ENCODE measurements around the gene CDC7.
A peak's percentile ranks its signal among the peaks of the same experiment; 100 is the strongest.
"Not testable (repeated sequence)": the region's sequence is repeated elsewhere in the genome, so short reads cannot be mapped to it uniquely, and the experiment has no call there.

Gene CDC7

DNA sequence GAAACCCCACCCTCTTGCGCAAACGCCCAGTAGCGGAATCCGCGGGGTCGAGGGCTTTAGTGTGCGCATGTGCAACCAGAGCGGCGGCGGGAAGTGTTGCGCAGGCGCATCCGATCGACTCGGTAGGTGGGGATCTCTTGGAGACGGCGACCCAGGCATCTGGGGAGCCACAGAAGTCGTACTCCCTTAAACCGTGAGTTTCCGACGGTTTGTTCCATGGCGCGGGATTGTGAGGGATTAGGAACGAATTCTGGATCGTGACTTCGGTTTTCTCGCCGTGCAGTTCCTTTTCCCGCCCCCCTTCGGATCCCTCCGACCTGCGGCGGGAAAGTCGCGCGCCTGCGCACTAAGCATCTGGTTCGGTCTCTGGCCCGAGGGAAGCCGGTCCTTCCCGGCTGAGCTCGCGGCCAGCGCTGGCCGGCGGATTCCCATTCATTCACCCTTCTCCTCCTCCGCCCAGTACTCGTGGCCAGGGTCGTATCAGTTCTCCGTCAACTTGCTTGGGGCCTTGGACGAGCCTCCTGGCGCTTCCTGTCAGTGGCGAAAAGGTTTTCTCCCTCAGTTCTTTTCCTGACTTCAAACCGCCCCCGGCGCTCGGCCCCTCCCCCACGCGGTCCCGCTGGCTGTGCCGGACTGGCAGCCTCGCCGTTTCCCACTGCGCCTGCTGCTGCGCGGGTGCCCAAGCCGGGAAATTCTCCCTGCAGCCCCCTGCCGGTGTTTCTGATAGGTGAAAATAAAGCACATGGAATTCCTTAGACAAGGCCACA is at the start of gene CDC7:
TSS of gene CDC7 (plus strand) at position 96 of the 767 bp plus-strand sequence. CDS start 866 bp downstream, outside the sequence.
- peak; percentile 92 for DNase-seq (ENCODE audit: low spot score)

GRCh38 chr1:91454136-91454535 is 46.5 kb upstream of the CDC7 start:
- no peak for DNase-seq (ENCODE audit: low spot score)

DNA sequence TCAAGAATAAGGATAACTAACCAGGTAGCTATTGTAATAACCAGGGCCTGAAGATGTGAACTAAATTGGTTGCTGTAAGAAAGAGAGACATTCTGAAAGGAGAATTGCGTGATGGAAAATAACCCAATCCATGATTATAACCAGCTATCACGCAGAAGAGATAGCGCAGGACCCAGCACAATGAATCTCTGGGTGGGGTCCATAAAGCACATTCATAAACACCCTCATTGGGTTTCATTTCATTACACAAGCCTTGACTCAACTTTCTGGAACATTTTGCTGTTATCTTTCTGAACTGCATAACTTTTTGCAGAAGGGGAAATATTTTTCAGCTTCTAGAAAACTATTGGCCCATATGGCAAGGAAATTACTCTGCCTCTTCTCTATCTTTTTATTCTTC is 45.3 kb upstream of the CDC7 start:
- no peak for DNase-seq (ENCODE audit: low spot score)

DNA sequence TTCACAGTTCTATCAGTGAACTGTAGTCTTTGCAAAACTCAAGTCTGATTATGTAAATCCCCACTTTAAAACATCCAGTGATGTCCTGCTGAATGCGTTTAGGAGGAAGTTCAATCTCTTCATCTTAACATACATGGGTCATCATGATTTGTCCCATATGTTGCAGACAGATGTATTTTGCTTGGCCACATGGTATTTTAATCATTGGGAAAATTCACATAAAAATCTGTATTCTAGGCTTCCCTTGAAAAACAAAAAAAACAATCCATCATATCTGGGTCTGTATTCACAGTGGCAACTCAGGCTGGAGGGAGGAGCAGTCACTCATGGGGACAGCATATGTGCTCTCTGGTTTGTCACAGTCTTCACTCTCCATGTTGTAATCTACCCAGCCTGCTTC is 44.8 kb upstream of the CDC7 start:
- no peak for DNase-seq (ENCODE audit: low spot score)

DNA sequence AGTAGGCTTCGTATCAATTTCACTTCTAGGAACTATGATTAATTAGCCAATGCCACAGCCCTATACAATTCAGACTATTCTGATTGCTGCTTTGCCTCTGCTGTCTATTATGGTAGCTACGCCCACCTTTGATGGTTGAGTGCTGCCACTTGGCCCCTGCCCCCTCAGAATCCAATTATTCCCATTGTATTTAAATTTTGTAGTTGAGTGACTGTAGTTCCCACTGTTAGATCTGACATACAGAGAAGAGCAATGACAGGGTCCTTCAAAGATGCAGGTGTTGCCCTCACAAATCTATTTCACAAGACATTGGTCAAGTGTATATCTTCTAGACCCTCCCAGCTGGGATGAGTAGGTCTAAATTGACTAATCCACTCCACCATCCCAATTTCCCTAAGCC is 35.3 kb upstream of the CDC7 start:
- not testable (repeated sequence) for DNase-seq (ENCODE audit: low spot score)

- DNase-seq (ENCODE audit: low spot score), result no peak
Measured at GRCh38 chr1:91476533-91477217, 24.0 kb upstream of the CDC7 start.

DNA sequence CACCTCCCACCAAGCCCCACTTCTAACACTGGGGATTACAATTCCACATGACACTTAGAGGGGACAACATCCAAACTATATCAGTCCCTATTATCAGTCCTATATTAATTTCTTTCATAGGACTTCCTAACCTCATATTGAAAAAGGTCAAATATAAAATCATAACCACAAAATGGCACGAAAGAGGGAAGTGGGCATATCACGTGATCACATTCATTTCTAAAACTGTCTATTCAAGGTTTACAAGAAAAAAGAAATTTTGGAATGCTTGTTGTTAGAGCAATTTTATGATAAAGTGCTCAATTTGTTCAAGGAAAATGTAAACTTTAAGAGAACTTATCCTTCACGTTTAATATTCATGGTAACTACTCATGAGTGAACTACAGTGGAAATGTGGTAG is 13.2 kb upstream of the CDC7 start:
- no peak for DNase-seq (ENCODE audit: low spot score)

GRCh38 chr1:91490501-91490900 is 10.2 kb upstream of the CDC7 start:
- DNase-seq (ENCODE audit: low spot score), result no peak

GRCh38 chr1:91498035-91498434 is 2.6 kb upstream of the CDC7 start:
- no peak for DNase-seq (ENCODE audit: low spot score)

GRCh38 chr1:91498498-91499245 is 2.0 kb upstream of the CDC7 start:
- no peak for DNase-seq (ENCODE audit: low spot score)

GRCh38 chr1:91499346-91499745 is 1.3 kb upstream of the CDC7 start:
- no peak for DNase-seq (ENCODE audit: low spot score)

DNA sequence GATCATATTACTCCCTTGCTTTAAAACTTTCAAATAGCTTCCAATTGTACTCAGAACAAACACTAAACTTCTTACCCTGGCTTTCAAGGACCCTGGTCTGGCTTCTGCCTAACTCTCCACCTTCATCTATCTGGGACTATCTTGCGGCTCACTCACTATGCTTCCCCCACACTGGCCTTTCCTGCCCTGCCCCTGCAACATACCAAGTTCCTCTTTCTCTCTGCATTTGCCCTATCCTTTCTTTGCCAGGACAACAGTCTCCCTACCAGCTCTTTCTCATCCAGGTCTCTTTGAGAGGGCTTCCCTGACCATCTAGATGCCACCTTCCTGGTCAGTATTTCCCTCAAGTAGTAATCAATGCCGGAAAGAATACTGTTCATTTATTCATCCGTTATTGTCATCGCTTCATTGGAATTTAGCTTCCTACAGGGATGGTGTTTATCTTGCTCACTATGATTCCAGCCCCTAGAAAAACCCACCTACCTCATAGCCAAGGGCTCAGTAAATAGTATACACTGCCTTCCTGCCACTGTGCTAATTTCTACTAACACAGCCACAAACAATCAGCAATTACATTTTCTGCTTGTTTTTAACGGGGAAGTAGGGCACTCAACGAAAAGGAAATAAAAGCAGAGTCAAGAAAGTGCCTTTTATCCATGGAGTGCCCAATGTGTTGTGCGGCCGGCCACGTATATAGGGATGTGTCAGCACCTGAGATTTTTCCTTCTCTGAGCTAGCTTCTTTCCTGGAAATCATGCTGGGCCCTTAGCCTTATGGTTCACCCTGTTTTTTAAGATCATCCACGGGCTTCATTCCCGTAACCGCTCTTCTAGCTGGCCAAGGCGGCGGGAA is 521 bp upstream of the CDC7 start:
- DNase-seq (ENCODE audit: low spot score), result no peak

- no peak for DNase-seq (ENCODE audit: low spot score)
Measured at GRCh38 chr1:91501523-91501851, 836 bp downstream of the CDC7 start.

GRCh38 chr1:91501971-91502671 is 1.5 kb downstream of the CDC7 start:
- no peak for DNase-seq (ENCODE audit: low spot score)

DNA sequence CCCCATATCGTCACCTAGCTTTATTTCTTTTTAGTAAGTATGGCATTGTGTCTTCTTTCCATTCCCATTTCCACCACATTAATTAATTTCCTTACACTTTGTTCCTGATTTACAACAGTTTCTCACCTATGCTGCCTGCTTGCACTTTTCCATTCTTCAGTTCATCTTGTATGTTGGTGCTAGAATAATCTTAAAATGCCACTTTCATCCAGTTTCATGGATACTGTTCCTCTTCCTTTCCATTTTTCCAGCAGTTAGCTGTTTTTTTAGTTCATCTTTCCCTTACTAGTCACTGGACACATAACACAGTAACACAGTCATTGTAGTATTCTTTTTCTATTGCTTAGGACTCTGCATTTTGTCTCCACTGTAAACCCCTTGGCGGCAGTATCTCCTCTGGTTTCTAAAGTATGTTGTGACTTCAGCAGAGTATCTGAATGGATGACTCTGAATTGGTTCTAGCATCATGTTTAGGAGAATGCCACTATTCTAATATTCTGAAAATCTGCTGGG is 2.1 kb downstream of the CDC7 start:
- DNase-seq (ENCODE audit: low spot score), result peak; percentile 13

DNA sequence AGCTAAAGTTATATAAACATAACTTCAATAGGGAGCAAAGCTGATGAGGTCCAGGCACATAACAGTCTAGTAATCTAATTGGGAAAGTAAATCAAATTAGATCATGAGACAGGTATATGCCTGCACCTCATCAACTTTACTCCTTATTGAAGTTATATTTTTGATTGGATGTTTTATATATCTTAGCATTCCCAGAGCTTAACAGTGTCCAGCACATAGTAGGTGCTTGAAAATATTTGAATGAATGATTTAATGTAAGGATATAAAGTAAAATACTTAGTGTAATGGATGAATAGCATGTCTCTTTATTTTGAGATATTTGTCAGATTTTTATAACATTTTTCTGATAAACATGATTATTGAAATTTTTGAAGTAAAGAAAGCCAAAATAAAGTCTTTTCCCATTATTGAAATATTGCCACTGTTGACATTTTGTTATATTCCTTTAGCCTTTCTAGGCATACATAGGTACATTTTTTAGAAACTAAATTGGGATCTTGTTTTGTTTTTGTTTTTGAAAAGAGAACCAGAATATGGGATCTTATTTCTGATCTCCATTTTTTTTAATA is 2.8 kb downstream of the CDC7 start:
- DNase-seq (ENCODE audit: low spot score), result no peak

DNA sequence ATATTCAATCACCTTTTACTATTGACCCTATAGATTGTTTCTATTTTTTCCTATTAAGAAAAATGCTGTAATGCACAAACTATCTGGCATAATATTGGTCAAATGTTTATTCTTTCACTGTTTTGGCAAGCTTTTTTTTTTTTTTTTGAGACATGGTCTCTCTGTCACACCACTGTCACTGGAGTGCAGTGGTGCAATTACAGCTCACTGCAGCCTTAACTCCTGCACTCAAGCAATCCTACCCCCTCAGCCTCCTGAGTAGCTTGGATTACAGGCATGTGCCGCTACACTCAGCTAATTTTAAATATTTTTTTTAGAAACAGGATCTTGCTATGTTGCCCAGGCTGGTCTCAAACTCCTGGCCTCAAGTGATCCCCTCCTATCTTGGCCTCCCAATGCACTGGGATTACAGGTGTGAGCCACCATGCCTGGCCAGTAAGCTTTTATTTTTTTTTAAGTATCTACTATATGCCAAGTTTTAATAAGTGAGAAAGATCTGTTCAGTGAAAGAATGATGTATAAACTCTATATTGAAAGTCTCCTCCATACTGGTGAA is 3.4 kb downstream of the CDC7 start:
- DNase-seq (ENCODE audit: low spot score), result no peak

GRCh38 chr1:91505086-91505485 is 4.4 kb downstream of the CDC7 start:
- DNase-seq (ENCODE audit: low spot score), result no peak

DNA sequence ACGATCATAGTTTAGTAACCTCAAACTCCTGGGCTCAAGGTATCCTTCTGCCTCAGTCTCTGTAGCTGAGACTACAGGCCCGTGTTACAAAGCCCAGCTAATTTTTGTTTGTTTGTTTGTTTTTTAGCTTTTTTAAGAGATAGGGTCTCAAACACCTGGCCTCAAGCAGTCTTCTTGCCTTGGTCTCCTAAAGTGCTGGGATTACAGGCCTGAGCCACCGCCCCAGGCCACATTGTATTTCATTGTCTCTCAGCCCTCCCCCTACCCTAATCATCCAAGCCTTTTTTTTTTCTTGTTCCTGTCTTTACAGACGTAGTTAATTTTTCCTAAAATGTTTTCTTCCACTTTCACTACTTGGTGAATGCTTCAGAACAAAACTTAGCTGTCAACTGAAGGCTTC is 5.4 kb downstream of the CDC7 start:
- DNase-seq (ENCODE audit: low spot score), result no peak

GRCh38 chr1:91507328-91507727 is 6.7 kb downstream of the CDC7 start:
- no peak for DNase-seq (ENCODE audit: low spot score)

- DNase-seq (ENCODE audit: low spot score), result no peak
Measured at GRCh38 chr1:91510754-91511153, 10.1 kb downstream of the CDC7 start.

Measured in kidney tubule cell (primary cell).